Activated effector memory CD4-positive, alpha-beta T cell treated with Interleukin-2 at 50 U/mL for 16 hours (primary cell): ENCODE data around the gene CALY.
A peak's percentile ranks its signal among the peaks of the same experiment; 100 is the strongest.

Source experiments
- DNase-seq: peaks from one replicate; pipeline ENCODE4 v3.0.0-alpha.2; 2020

CALY gene

GRCh38 chr10:133366130-133366478 is 29.4 kb upstream of the CALY start:
- DNase-seq, result no peak

- no peak for DNase-seq
Observed at GRCh38 chr10:133365461-133366129, 28.9 kb upstream of the CALY start.

GRCh38 chr10:133364645-133365431 is 28.1 kb upstream of the CALY start:
- no peak for DNase-seq

- no peak for DNase-seq
Observed at GRCh38 chr10:133362846-133363245, 26.1 kb upstream of the CALY start.

GRCh38 chr10:133361773-133362441 is 25.2 kb upstream of the CALY start:
- no peak for DNase-seq

- DNase-seq, result no peak
Observed at GRCh38 chr10:133361227-133361626, 24.5 kb upstream of the CALY start.

GRCh38 chr10:133359972-133360610 is 23.4 kb upstream of the CALY start:
- DNase-seq, result no peak

- peak; percentile 14 for DNase-seq
Observed at GRCh38 chr10:133359554-133359971, 22.9 kb upstream of the CALY start.

- DNase-seq, result no peak
Observed at GRCh38 chr10:133358925-133359310, 22.2 kb upstream of the CALY start.

GRCh38 chr10:133358162-133358924 is 21.6 kb upstream of the CALY start:
- DNase-seq, result no peak

- peak; percentile 62 for DNase-seq
Observed at GRCh38 chr10:133357285-133358161, 20.8 kb upstream of the CALY start, which contains the start of gene FUOM. TSS of gene FUOM (minus strand) at chr10:133358019. CDS start at chr10:133358007, 12 bp downstream.

GRCh38 chr10:133356549-133357284 is 20.0 kb upstream of the CALY start:
- DNase-seq, result no peak

GRCh38 chr10:133355991-133356390 is 19.3 kb upstream of the CALY start:
- DNase-seq, result no peak

- no peak for DNase-seq
Observed at GRCh38 chr10:133355266-133355665, 18.6 kb upstream of the CALY start.

GRCh38 chr10:133354672-133355240 is 18.1 kb upstream of the CALY start:
- no peak for DNase-seq

- no peak for DNase-seq
Observed at GRCh38 chr10:133353988-133354605, 17.4 kb upstream of the CALY start.

- DNase-seq, result no peak
Observed at GRCh38 chr10:133353202-133353959, 16.7 kb upstream of the CALY start.

GRCh38 chr10:133351408-133352318 is 15.0 kb upstream of the CALY start:
- no peak for DNase-seq
